Hepatocyte (in vitro differentiated cells): ENCODE data around the gene PRR18. TPM values are rescaled to one million over a fixed set of nuclear protein-coding genes. Genes with fewer than 3 reads are reported as not detected.

ENCODE experiments used
- DNase-seq: peaks from one replicate; pipeline ENCODE4 v3.0.0-alpha.2; 2016; ENCODE audit warnings: low spot score
- H2AFZ ChIP-seq: fragments of 200-600 bp; sonication (generic); 2 replicates; pipeline ENCODE4 v1.6.0; 2016; ENCODE audit warnings: antibody characterized with exemption, mild to moderate bottlenecking
- H3K27ac ChIP-seq: fragments of 200-600 bp; sonication (generic); 2 replicates; pipeline ENCODE4 v1.5.1; 2016; ENCODE audit warnings: mild to moderate bottlenecking
- H3K27me3 ChIP-seq: fragments of 200-600 bp; sonication (generic); 2 replicates; pipeline ENCODE4 v1.6.1; 2016
- H3K36me3 ChIP-seq: fragments of 200-600 bp; sonication (generic); replicated peaks from 2 replicates; pipeline ENCODE4 v1.5.1; 2016; ENCODE audit warnings: low read depth; ENCODE audit not compliant: insufficient read depth
- H3K4me1 ChIP-seq: fragments of 200-600 bp; sonication (generic); 2 replicates; pipeline ENCODE4 v1.5.1; 2016; ENCODE audit warnings: mild to moderate bottlenecking, moderate library complexity; ENCODE audit not compliant: insufficient read depth
- H3K4me2 ChIP-seq: fragments of 200-600 bp; sonication (generic); 2 replicates; pipeline ENCODE4 v1.6.0; 2016
- H3K4me3 ChIP-seq: fragments of 200-600 bp; sonication (generic); 2 replicates; pipeline ENCODE4 v1.5.1; 2016; ENCODE audit warnings: mild to moderate bottlenecking
- H3K79me2 ChIP-seq: fragments of 200-600 bp; sonication (generic); 2 replicates; pipeline ENCODE4 v1.6.0; 2017; ENCODE audit warnings: mild to moderate bottlenecking
- H3K9me2 ChIP-seq: fragments of 200-600 bp; sonication (generic); replicated peaks from 2 replicates; pipeline ENCODE4 v1.6.0; 2017; ENCODE audit warnings: mild to moderate bottlenecking; ENCODE audit not compliant: insufficient read depth
- H3K9me3 ChIP-seq: fragments of 200-600 bp; sonication (generic); 2 replicates; pipeline ENCODE4 v1.5.1; 2016; ENCODE audit warnings: low read depth, mild to moderate bottlenecking
- H4K20me1 ChIP-seq: fragments of 200-600 bp; sonication (generic); 2 replicates; pipeline ENCODE4 v1.6.0; 2016; ENCODE audit warnings: mild to moderate bottlenecking; ENCODE audit not compliant: insufficient read depth, poor library complexity, severe bottlenecking
- EZH2 ChIP-seq: fragments of 200-600 bp; sonication (generic); IDR thresholded peaks from 2 replicates; pipeline ENCODE4 v1.6.1; 2016; ENCODE audit warnings: antibody characterized with exemption, mild to moderate bottlenecking, borderline replicate concordance
- EZH2phosphoT487 ChIP-seq: fragments of 200-600 bp; sonication (generic); IDR thresholded peaks from one replicate; pipeline ENCODE4 v1.6.1; 2018; ENCODE audit warnings: antibody characterized with exemption, mild to moderate bottlenecking, low read depth, moderate library complexity; ENCODE audit not compliant: unreplicated experiment, severe bottlenecking
- WGBS: methylation state at CpG from one replicate; pipeline ENCODE4 v1.1.6; 2016; ENCODE audit warnings: low lambda C conversion rate; ENCODE audit errors: missing lambda C conversion rate; 5-methylcytosine and 5-hydroxymethylcytosine counted together
- polyA plus RNA-seq: library from polyadenylated mRNA; unstranded; fragments of >200 nt; fragmentation: Nextera tagmentation; extraction: Ambion mirVana; gene quantifications from 2 replicates; pipeline ENCODE4 v1.2.1, GENCODE V29; 2016
- total RNA-seq: library from RNA; depleted of rRNA; stranded (reverse); fragments of >200 nt; gene quantifications from 2 replicates; pipeline ENCODE4 v1.2.3, GENCODE V29; 2014
- TF ChIP-seq, protein P1 (sequence below): fragments of 200-600 bp; sonication (generic); IDR thresholded peaks from 2 replicates; pipeline ENCODE4 v1.5.1; 2016; ENCODE audit warnings: antibody characterized with exemption, mild to moderate bottlenecking; ENCODE audit not compliant: poor library complexity

PRR18 gene
- total and polyA plus RNA-seq, 2 experiments from 2014 or later = 0.77 to 1.5 TPM

- 69% methylated on average over 8 of the region's 8 CpGs for WGBS
- H2AFZ ChIP-seq = no peak overlapping the region
- no peak for TF ChIP-seq EZH2
- TF ChIP-seq EZH2phosphoT487 = no peak
- TF ChIP-seq, protein P1, sequence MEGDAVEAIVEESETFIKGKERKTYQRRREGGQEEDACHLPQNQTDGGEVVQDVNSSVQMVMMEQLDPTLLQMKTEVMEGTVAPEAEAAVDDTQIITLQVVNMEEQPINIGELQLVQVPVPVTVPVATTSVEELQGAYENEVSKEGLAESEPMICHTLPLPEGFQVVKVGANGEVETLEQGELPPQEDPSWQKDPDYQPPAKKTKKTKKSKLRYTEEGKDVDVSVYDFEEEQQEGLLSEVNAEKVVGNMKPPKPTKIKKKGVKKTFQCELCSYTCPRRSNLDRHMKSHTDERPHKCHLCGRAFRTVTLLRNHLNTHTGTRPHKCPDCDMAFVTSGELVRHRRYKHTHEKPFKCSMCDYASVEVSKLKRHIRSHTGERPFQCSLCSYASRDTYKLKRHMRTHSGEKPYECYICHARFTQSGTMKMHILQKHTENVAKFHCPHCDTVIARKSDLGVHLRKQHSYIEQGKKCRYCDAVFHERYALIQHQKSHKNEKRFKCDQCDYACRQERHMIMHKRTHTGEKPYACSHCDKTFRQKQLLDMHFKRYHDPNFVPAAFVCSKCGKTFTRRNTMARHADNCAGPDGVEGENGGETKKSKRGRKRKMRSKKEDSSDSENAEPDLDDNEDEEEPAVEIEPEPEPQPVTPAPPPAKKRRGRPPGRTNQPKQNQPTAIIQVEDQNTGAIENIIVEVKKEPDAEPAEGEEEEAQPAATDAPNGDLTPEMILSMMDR = no peak
Measured at GRCh38 chr6:166344240-166344639, 36.0 kb upstream of the PRR18 start.

DNA sequence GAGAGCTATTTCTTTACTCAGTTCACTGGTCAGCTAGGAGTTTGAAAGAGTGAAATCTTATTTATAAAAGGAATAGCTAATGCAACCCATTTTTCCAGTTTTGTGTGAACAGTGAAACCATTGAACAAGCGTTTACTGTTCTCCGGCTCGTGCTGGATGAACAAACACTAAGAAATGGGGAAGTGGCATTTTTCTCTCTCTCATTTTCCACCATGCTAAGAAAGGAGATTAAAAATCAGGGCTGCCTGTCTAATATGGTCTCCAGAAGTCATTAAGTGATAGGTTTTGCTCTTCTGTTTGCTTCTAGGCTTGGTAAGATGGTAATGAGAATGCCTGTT lies 34.9 kb upstream of the PRR18 start:
- Histone ChIP-seq H3K4me3 (peak overlapping the region; percentile 86), H3K9me2 (no peaks in the 10 kb centered on the region), H3K9me3 (no peaks in the 10 kb centered on the region), H3K36me3 (no peaks in the 10 kb centered on the region), H3K4me2 (peak overlapping the region; percentile 85), H4K20me1 (peaks cover 27% of the 10 kb centered on the region), H3K27me3 (no peaks in the 10 kb centered on the region), H3K4me1 (peaks cover 21% of the 10 kb centered on the region), H3K79me2 (peaks cover 51% of the 10 kb centered on the region), H2AFZ (peak overlapping the region; percentile 92), H3K27ac (peak overlapping the region; percentile 93)
- DNase-seq = no peak
- no peak for TF ChIP-seq EZH2
- TF ChIP-seq EZH2phosphoT487 = no peak
- TF ChIP-seq, protein P1 = no peak
- WGBS = 50% methylated on average over 3 of the region's 3 CpGs

More at GRCh38 chr6:166344240-166344639, 36.0 kb upstream of the PRR18 start:
- Histone ChIP-seq H3K36me3 (no peaks in the 10 kb centered on the region), H3K4me3 (no peak overlapping the region), H3K4me1 (peaks cover 21% of the 10 kb centered on the region), H3K9me3 (no peaks in the 10 kb centered on the region), H3K9me2 (no peaks in the 10 kb centered on the region), H4K20me1 (peaks cover 18% of the 10 kb centered on the region), H3K27ac (peak overlapping the region; percentile 93), H3K79me2 (peaks cover 39% of the 10 kb centered on the region), H3K4me2 (peak overlapping the region; percentile 85), H3K27me3 (no peaks in the 10 kb centered on the region)
- no peak for DNase-seq

DNA sequence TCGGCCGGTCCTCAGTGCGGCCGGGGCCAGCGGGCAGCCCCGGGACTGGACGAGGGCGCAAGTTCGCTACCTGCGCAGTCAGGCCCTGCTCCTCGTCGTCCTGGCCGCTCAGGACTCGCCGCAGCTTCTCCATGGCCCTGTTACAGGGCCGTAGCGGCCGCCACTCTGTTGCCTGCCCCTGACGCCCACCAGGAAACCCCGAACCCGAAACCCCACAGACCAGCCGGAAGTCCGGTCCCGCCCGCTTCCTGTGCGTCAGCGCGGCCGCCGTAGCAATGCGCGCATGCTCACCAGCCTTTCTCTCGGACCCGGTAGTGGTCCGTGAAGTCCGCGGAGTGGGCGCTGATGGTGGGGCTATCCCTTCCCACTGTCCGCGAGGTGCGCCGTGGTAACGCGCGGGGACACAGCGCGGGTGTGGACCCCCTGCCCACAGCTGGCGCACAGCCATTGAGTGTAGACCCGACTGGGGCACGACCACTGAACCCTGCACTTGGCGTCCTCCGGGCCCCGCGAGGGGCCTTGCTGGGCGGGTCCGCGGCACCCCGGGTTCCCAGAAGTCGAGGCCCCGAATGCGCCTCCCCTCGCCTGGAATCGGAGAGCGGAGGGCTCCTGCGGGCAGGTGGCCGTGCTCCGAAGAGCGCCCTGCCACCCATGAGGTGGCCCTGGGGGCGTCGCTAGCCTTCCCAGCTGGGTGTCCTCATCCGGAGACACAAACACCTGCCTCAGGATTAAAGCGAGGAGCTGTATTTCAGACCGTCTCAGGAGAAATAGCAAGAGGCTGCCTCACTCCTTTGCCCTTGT lies 34.4 kb upstream of the PRR18 start, which contains the start of gene SFT2D1:
Gene SFT2D1 (minus strand): TSS at position 197 of the 801 bp plus-strand sequence. CDS start 64 bp downstream, at position 133.
- TF ChIP-seq, protein P1 = no peak
- TF ChIP-seq EZH2phosphoT487 (no peak), EZH2 (no peak)
- H3K9me3 ChIP-seq = no peaks in the 10 kb centered on the region
- H3K36me3 ChIP-seq = no peaks in the 10 kb centered on the region
- peaks cover 30% of the 10 kb centered on the region for H4K20me1 ChIP-seq
- H3K27me3 ChIP-seq = no peaks in the 10 kb centered on the region
- H3K4me1 ChIP-seq = peaks cover 21% of the 10 kb centered on the region
- peak within 1 kb of the TSS; percentile 93 for H3K27ac ChIP-seq
- peak; percentile 92 for DNase-seq
- H3K4me3 ChIP-seq = peak within 1 kb of the TSS; percentile 86
- peaks cover 56% of the 10 kb centered on the region for H3K79me2 ChIP-seq
- H3K9me2 ChIP-seq = no peaks in the 10 kb centered on the region
- H2AFZ ChIP-seq = peak within 1 kb of the TSS; percentile 92
- WGBS = 2% methylated on average over 68 of the region's 73 CpGs
- peak within 1 kb of the TSS; percentile 85 for H3K4me2 ChIP-seq
